GM10847 (cell line): Measurements from ENCODE around the gene NDUFAF2.

ENCODE experiments used
- POLR2A ChIP-seq: IDR thresholded peaks from 2 replicates; pipeline ENCODE4 v1.6.1; 2011; ENCODE audit not compliant: insufficient read length; ENCODE audit errors: extremely low read depth

Gene NDUFAF2

GRCh38 chr5:61137835-61138234 is 192.8 kb downstream of the NDUFAF2 start:
- no peak for TF ChIP-seq POLR2A

GRCh38 chr5:61139094-61139873 is 194.3 kb downstream of the NDUFAF2 start:
- no peak for TF ChIP-seq POLR2A

DNA sequence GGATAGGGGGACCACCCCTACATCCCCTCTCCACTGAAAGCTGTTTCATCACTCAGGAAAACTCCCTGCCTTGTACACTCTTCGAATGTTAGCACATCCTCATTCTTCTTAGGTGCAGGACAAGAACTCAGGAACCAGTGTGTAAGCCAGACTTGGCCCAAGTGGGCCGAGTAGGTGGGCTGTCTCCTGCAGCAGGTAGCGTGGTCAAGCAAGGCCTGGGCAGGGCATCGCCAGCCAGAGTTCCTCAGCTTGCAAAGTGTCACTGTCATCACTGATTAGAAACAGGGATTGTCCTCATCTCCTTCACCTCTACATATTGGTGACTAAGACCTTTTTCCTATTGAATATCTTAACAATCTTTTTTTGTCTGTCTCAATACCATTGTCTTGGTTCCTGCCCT is 194.9 kb downstream of the NDUFAF2 start:
- TF ChIP-seq POLR2A, result no peak

GRCh38 chr5:61141801-61142200 is 196.8 kb downstream of the NDUFAF2 start:
- TF ChIP-seq POLR2A, result no peak

GRCh38 chr5:61142391-61142790 is 197.4 kb downstream of the NDUFAF2 start:
- TF ChIP-seq POLR2A, result no peak

- no peak for TF ChIP-seq POLR2A
Observed at GRCh38 chr5:61142811-61143210, 197.8 kb downstream of the NDUFAF2 start.

GRCh38 chr5:61148515-61148914 is 203.5 kb downstream of the NDUFAF2 start:
- no peak for TF ChIP-seq POLR2A

DNA sequence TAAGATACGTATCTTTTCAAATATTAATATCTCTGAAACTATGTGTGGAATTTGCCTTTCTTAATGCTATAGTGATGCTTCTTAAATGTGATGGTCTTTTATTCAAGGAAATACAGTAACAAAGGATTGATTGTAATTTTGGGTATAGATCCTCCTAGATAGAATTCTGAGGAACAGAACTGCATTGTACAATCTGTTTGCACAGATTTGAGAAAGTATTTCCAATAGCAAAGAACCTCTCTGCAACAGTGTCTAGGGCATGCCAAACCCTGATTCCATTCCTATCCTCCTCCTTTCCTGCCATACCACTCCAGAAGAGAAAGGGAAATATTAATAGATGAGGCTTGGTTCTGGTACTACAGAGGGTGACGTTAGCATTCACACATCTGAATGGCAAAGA is 206.9 kb downstream of the NDUFAF2 start:
- TF ChIP-seq POLR2A, result no peak

- TF ChIP-seq POLR2A, result no peak
Observed at GRCh38 chr5:61159070-61159469, 214.1 kb downstream of the NDUFAF2 start.

GRCh38 chr5:61159836-61160235 is 214.8 kb downstream of the NDUFAF2 start:
- no peak for TF ChIP-seq POLR2A

GRCh38 chr5:61160497-61160896 is 215.5 kb downstream of the NDUFAF2 start:
- no peak for TF ChIP-seq POLR2A

GRCh38 chr5:61162010-61162831 is 217.2 kb downstream of the NDUFAF2 start, which contains the start of gene SMIM15:
Gene SMIM15, minus strand, starts transcription at chr5:61162468. Its CDS starts 2,297 bp downstream, at chr5:61160171.
- TF ChIP-seq POLR2A, result peak; percentile 53

- TF ChIP-seq POLR2A, result no peak
Observed at GRCh38 chr5:61162832-61163567, 218.0 kb downstream of the NDUFAF2 start.

DNA sequence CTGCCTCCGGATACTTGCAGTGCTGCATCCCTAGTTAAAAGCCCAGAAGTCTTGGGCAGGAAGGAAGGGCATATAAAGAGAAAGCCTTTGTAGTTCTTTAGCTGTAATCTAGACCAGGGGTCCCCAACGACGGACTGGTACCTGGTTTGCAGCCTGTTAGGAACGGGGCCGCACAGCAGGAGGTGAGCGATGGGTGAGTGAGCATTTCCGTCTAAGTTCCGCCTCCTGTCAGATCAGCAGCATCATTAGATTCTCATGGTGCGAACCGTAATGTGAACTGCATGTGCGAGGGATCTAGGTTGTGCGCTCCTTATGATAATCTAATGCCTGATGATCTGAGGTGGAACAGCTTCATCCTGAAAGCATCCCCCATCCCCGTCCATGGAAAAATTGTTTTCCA is 218.9 kb downstream of the NDUFAF2 start:
- TF ChIP-seq POLR2A, result no peak

DNA sequence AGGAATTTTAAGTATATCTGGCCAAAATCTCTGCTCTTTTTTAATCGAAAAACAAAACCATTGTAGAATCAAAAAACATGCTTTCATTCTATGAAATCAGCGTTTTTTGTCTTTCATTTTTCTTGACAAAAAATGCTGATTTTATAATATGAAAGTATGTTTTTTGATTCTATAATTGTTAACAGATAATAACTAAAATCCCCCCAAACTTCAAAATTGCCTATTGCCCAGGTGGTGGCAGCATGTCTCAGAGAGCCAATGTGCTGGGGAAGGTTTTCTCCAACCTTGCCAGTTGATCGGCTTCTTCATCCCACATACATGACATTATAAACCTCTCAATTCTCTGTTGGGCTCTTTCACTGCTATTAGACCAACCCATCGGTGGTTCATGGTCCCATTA is 222.4 kb downstream of the NDUFAF2 start:
- TF ChIP-seq POLR2A, result no peak
